Cardiac fibroblast (primary cell): ENCODE measurements around the gene GLB1L3.

ENCODE experiments used
- DNase-seq, 2 donors: peaks; one replicate each; pipeline versions ENCODE4 v3.0.0 to v3.0.0-alpha.2; 2010; ENCODE audit warnings: low read depth in 2 of 2
- H3K4me3 ChIP-seq, 2 donors: replicated peaks in 1 of 2; 1 replicate in 1 of 2; 2 replicates in 1 of 2; pipeline ENCODE4 v1.5.1; 2011; ENCODE audit warnings: low read depth in 2 of 2, low read length in 2 of 2, mild to moderate bottlenecking in 2 of 2, moderate library complexity in 1 of 2
- TF ChIP-seq, protein P1 (sequence below): IDR thresholded peaks from one replicate; pipeline ENCODE4 v1.5.1; 2011; ENCODE audit warnings: low read depth, mild to moderate bottlenecking, low read length, inconsistent platforms

Gene GLB1L3

DNA sequence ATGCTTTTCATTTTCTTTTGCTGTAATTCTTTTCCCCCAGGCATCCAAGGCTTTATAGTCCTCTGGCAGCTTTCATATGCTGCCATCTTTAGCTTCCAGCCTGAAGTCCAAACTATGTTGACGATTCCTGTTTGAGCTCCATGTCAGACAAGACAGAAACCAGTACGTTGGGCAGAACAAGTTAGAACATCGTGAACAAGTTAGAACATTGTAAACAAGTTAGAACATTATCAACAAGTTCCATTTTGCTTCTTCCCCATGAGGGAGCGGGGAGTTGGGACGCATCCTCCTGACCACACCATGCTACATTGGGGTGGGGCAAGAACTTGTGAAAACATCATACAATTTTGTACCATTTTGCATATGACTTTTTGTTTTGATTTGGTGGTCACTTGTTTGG lies 79.5 kb downstream of the GLB1L3 start:
- TF ChIP-seq, protein P1, sequence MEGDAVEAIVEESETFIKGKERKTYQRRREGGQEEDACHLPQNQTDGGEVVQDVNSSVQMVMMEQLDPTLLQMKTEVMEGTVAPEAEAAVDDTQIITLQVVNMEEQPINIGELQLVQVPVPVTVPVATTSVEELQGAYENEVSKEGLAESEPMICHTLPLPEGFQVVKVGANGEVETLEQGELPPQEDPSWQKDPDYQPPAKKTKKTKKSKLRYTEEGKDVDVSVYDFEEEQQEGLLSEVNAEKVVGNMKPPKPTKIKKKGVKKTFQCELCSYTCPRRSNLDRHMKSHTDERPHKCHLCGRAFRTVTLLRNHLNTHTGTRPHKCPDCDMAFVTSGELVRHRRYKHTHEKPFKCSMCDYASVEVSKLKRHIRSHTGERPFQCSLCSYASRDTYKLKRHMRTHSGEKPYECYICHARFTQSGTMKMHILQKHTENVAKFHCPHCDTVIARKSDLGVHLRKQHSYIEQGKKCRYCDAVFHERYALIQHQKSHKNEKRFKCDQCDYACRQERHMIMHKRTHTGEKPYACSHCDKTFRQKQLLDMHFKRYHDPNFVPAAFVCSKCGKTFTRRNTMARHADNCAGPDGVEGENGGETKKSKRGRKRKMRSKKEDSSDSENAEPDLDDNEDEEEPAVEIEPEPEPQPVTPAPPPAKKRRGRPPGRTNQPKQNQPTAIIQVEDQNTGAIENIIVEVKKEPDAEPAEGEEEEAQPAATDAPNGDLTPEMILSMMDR: no peak
- DNase-seq: no peak
- no peak overlapping the region for H3K4me3 ChIP-seq

DNA sequence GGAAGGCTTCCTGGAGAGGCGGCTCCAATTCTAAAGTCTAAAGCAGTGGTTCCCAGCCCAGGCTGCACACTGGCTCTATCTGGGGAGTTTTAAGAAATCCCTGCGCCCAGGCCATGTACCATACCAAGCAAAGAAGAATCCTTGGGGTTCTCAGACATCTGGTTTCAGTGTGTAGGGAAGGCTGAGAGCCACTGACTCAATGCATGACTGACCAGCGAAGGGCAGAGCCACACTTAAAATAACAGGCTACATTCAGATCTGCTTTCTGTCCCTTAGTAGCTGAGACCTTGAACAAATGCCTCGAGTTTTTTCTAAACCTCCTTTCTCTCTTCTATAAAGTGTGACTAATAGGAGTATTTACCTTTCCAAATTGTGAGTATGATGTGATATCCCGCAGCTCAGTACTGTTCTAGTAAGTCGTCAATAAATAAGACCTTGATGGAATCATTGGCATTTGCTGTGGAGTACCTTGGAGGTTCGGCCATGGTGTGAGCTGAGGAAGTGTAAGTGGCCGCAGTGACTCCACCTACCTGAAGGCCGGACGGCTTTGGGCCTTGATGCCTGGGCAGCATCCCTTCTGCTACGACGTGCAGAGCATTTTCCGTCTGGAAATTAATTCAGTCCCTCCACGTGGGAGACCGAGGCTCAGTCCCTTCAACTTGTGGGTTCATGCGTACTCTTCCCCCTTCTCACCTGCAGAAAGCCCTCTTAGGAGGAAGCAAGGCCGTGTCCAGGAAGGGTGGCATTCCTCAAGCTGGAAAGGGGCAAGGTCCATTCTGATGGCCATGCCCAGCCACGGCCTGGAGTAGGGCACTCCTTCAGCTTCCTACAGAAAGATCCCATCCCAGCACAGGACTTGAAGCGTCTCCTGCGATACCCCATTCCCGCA lies 80.7 kb downstream of the GLB1L3 start:
- TF ChIP-seq, protein P1: no peak
- no peak overlapping the region for H3K4me3 ChIP-seq
- DNase-seq: no peak

DNA sequence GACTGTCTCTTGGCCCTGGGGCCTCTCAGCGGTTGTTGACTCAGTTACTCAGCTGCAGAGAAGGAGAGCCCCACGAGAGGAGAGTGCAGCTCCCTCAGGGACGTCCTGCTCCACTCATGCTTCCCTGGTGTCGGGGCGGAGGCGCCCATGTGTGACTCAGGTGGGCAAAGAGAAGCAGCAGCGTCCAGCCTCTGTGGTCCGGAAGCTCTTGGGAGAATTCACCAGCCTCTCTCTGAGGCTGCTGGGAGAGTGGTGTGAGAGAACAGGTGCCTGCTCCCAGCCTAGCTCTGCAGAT lies 81.3 kb downstream of the GLB1L3 start:
- no peak overlapping the region for H3K4me3 ChIP-seq
- no peak for DNase-seq
- TF ChIP-seq, protein P1: no peak

DNA sequence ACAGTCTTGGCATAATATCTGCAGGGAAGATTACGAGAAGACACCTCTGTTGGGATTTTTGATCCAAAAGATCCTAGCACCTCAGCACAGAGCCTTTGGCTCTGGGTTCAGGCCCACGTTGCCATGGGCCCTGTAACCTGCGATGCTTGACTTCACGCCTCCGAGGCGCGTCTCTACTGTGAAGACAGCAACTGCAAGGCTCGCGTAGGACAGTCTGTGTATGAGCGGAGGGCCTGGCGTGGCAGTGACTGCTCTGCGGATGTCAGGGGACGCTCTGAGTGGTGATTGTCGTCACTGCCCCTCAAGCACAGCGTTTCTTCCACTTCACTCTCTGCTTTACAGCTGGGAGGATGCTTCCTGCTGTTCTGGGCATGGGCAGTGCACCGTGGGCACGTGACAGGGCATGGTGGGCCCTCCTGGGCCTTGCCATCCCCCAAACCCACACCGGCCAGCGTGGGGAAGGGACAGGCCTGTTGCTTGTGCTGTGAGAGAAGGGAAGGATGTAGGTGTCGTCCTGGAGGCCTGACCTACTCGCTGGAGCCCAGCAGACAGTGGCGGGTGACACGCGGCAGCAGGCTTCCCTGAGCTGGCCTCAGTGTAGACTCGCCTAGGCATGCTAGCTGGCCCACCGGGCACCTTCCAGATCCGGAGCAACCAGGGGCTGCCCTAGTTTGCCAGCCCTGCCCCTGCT lies 82.1 kb downstream of the GLB1L3 start:
- no peak overlapping the region for H3K4me3 ChIP-seq
- TF ChIP-seq, protein P1: no peak
- DNase-seq: no peak

DNA sequence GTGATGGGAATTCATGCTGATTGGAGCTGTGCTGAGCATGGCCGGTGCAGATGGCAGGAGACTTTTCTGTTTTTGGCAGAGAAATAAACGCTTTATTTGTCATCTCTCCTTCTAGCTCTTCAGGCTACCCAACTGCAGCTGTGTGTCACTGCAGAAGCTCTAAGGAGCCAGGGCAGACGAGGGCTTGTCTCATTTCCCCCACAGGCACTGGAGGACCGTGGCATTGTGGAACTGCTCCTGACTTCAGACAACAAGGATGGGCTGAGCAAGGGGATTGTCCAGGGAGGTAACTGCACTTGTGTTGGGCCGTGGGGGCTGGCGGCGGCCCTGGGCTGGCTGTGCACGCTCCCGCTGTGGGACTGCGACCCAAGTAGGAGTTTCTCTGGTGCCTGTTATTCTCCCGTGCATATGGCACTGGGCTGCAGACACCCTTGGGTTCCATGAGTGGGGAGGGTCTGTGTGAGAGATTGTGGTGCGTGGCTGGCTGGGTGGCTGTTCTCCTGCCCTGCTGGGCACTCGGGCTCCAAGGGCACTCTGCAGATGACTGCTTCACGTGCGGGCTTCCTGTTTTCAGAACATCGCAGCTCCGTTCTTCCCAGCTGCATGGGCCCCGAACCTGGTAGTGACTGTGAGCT lies 82.8 kb downstream of the GLB1L3 start:
- TF ChIP-seq, protein P1: no peak
- no peak overlapping the region for H3K4me3 ChIP-seq
- no peak for DNase-seq

DNA sequence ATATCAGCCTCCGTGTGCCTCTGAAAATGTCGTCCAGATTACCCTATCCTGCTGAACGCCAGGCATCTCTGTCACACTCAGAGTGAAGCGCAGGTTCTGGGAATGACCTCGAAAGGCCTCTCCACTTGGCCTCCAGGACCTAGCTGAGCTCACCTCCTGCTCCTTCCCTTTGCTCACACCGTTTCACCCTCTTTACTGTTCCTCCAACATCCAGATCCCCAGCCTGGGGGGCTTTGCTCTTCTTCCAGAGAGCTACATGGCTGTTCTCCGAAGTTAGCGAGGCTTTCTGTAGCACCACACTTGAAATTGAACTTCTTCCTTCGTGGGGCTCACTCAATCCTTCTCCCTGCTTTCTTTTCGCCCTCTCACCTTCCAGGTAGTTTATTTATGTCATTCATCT lies 83.5 kb downstream of the GLB1L3 start:
- TF ChIP-seq, protein P1: no peak
- H3K4me3 ChIP-seq: no peak overlapping the region
- no peak for DNase-seq
